Measurements from ENCODE around the gene PARD6B. TPM values are rescaled to one million over a fixed set of nuclear protein-coding genes. Genes with fewer than 3 reads are reported as not detected.
"Not testable (repeated sequence)": the region's sequence is repeated elsewhere in the genome, so short reads cannot be mapped to it uniquely, and the experiment has no call there.

PARD6B gene, protein sequence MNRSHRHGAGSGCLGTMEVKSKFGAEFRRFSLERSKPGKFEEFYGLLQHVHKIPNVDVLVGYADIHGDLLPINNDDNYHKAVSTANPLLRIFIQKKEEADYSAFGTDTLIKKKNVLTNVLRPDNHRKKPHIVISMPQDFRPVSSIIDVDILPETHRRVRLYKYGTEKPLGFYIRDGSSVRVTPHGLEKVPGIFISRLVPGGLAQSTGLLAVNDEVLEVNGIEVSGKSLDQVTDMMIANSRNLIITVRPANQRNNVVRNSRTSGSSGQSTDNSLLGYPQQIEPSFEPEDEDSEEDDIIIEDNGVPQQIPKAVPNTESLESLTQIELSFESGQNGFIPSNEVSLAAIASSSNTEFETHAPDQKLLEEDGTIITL
- total RNA-seq, result 1 to 10 TPM; 3.2 to 4.6 TPM
- long read RNA-seq, result 0 reads

DNA sequence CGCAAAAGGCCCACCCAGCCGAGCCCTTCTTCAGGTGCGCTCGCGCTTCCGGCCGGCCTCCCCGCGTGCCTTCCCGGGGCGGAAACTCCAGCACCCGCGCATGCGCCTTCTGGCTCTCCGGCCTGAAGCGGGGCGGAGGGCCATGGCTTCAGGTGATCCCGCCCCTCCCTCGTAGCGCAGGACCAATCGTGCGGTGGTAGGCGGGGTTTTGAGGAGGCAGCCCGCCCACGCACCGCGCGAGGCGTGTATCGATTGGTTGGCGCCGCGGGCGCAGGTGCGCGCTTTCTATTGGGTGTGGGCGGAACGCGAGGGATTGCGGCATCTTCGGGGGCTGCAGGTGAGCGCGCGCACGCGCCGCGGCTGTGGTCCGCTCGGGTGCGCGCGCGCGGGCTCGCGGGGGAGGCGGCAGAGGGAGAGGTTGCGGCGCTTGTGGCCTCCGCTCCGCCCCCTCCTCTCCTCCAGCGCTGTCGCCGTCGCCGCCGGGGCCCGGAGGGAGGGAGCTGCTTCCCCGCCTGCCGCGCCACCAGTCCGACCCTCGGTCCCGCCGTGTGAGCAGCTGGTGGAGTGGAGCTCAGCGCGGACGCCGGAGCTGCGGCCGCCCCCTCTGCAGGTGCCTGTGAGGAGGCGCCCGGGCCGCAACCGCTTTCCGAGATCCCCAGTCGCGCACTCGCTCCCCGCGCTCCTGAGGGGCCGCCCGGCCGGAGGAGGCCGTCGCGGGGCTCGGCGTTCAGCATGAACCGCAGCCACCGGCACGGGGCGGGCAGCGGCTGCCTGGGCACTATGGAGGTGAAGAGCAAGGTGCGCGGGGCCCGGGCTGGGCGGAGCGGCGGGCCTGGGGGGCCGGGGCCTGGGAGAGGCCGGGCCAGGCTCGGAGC, at the start of gene PARD6B:
TSS of gene PARD6B (plus strand) at position 526 of the 875 bp plus-strand sequence. CDS start at position 733, 207 bp downstream.
- ATAC-seq (peak; percentile 95 to 97), DNase-seq (peak; percentile 96)
- intact Hi-C loops (cut with DNase I), result loop anchor here in 1 of 2 donors (10.0 kb wide), 1 partner anchor 96 kb away; no protein-coding TSS in a partner anchor

DNA sequence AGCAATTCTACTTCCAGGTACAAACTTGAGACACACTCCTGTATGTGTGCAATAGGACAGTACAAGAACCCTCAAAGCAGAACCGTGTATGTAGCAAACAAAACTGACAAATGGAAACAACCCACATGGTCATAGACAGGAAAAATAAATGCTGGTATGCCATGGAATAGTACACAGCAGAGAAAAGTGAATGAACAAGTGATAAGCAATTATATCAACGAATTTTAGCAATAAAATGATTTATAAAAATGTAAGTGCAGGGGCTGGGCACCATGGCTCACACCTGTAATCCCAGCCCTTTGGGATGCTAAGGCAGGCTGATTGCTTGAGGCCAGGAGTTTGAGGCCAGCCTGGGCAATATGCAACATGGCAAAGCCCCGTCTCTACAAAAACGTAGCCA, 49.3 kb upstream of the PARD6B start:
- intact Hi-C loops (cut with DNase I), result no loop called here
- no peak for DNase-seq
- no peak for ATAC-seq

DNA sequence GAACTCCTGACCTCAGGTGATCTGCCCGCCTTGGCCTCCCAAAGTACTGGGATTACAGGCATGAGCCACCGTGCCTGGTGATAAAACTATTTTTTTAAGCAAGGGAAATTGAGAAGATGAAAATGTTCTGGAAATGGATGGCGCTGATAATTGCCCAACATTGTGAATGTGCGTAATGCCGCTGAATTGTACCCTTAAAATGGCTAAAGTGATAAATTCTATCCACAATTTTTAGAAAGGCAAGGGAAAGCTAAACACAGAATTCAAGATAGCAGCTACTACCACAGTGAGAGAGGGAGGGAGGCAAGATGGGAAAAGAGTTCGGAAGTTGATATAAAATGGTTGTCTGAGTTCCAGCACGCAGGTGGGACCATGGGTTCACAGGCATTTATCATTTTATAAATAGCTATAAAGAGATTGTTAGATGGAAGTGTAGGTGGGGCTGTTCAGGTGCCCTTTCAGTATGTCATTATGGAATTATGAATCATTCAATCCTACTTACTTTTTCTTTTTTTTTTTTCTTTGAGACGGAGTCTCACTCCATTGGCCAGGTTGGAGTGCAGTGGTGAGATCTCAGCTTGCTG, 48.3 kb upstream of the PARD6B start:
- DNase-seq, result no peak
- no peak for ATAC-seq
- intact Hi-C loops (cut with DNase I), result no loop called here

GRCh38 chr20:50683570-50683969, 47.8 kb upstream of the PARD6B start:
- ATAC-seq, result no peak
- no peak for DNase-seq
- intact Hi-C loops (cut with DNase I), result no loop called here

DNA sequence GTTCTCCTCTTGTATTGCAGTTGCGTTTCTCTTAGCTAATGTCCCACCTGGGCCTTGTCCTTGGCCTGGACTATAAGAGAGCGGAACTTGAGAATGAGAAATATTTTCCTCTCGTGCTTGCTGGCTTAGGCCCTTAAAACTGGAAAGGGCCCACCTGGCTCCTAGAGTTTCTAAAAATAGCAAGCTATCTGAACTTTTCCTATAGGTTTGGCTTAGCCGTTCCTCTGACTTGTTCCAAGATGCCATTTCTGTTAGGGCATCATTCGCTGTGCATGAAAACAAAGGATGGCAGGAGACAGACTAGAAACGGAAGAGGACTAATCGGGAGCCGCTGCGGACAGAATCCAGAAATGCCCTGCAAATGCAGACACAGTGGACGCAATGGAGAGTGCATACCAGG, 44.6 kb upstream of the PARD6B start:
- ATAC-seq, result no peak
- no peak for DNase-seq
- intact Hi-C loops (cut with DNase I), result no loop called here

DNA sequence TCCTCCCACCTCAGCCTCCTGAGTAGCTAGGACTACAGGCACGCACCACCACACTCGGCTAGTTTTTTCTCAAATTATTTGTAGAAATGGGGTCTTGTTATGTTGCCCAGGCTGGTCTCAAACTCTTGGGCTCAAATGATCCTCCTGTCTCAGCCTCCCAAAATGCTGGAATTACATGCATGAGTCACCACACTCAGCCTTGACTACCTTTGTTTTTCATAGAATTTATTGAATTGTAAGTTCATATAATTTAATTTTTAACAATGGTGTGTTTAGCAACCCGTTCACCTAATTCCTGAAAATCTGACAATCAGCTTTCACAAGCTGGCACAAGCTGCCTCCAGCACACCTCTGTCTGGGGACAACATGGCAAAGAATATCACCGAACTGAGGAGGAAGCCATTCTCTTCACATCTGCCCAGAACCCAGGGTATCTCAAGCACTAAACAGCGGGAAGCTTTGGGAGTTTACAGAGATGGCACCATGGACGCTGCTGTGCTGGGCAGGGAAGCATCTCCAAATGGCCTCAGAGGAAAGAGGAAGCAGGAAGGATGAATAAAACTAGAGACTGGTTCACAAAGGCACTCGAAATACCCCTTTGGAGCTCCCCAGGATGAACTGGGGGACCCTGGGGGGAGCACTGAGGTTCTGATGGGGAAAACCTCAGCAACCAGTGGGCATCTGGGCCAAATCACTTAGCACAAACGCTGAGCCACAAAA, 43.0 kb upstream of the PARD6B start:
- no peak for DNase-seq
- ATAC-seq, result no peak
- intact Hi-C loops (cut with DNase I), result no loop called here

- intact Hi-C loops (cut with DNase I), result no loop called here
- DNase-seq (peak; percentile 33), ATAC-seq (peak; percentile 60 to 71)
Measured at GRCh38 chr20:50689864-50690649, 41.3 kb upstream of the PARD6B start.

DNA sequence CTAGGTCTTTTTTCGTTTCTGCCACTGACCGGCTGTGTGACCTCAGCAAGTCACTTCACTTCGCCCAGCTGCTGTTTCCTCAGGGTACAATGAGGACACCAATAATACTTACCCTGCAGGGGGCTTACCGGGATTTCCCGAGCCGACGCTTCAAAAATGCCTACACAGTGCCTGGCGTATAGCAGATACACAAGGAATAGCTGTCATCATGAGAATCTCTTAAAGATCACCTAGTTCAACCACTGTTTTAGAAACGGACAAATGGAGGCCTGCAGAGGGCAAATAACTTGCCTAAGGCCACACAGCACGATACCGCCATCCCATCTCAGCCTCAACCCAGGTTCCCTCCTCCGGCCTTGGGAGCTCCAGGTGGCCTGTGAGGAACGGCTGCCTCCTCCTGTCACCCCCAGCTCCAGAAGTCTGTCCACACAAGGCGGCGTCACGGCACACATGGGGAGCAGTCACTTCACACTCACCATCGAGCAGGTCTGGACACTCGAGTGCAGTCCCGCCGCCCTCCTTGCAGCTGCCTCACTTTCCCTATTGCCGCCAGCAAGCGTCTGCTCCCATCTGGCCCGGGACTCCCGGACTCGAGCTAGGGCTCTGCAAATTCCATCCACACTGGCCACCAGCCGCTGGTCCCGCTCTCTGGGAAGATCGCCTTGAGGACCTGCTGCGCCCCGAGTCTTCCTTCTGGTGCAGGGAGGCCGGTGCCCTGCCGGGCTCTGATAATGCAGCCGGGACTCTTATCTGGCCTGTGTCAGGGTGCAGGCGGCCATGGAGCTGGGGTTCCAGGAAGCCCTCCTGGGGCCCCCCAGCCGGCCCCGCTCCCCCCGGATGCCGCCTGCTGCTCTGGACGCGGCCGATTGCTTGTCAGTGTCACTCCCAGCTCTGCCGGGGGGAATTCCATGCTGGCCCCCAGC, 40.5 kb upstream of the PARD6B start, which contains the start of gene RIPOR3:
TSS of gene RIPOR3 (minus strand) at position 893 of the 923 bp plus-strand sequence. CDS start at position 479, 414 bp downstream.
- DNase-seq (no peak), ATAC-seq (peak; percentile 32 to 45)
- intact Hi-C loops (cut with DNase I), result no loop called here

- peak; percentile 14 to 20 for ATAC-seq
- no peak for DNase-seq
- intact Hi-C loops (cut with DNase I), result no loop called here
Measured at GRCh38 chr20:50691573-50692551, 39.5 kb upstream of the PARD6B start.

DNA sequence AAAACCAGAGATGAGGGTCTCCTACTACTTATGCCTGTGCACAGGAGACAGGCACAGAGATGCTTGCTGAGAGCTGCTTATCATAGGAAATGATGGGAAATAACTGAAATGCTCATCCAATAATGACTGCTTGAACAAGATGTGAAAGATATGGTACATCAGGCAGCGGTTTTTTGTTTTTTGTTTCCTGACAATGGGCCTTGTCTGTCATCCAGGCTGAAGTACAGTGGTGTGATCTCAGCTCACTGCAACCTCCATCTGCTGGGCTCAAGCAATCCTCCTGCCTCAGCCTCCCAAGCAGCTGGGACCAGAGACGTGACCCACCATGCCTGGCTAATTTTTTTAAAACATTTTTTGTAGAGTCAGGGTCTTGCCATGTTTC, 38.8 kb upstream of the PARD6B start:
- no peak for ATAC-seq
- intact Hi-C loops (cut with DNase I), result no loop called here
- DNase-seq, result no peak

DNA sequence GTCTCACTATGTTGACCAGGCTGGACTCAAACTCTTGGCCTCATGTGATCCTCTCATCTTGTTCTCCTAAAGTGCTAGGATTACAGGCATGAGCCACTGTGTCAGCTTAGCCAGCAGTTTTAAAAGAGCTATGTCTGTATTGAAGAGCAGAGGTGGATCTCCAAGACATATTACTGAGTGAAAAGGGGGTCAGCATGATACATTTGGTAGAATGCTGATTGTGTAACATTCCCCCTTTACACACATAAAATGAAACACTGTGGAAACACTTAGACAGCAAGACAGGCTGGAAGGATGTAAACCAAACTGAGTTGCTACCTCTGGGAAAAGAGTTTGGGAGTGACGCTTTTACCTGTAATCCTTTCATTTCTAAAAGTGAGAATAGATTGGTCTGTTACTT, 38.4 kb upstream of the PARD6B start:
- DNase-seq, result no peak
- no peak for ATAC-seq
- intact Hi-C loops (cut with DNase I), result no loop called here

DNA sequence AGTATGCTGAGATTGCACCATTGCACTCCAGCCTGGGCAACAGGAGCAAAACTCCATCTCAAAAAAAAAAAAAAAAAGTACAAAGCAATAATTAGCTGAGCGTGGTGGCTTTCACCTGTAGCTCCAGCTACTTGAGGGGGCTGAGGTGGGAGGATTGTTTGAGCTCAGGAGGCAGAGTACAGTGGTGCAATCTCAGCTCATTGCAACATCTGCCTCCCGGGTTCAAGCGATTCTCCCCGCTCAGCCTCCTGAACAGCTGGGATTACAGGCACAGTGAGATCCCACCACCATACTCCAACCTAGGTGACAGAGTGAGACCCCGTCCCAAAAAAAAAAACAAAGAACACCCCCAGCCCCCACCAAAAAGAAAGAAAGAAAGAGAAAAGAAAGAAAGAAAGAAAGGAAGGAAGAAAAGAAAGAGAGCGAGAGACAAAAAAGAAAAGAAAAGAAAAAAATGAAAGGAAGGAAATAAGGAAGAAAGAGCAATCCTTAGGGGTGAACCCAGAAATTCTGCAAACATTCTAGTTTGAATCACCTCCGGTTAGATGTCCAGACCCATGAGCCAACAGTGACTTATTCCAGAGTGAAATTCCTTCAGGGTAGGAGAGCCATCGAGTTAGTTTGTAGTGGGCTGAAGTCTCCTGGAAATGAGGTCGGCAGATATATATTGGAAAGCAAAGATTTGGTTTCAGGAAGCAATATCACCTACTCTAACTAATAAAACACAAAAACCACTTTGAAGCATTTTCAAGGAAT, 36.8 kb upstream of the PARD6B start:
- DNase-seq, result no peak
- no peak for ATAC-seq
- intact Hi-C loops (cut with DNase I), result no loop called here

DNA sequence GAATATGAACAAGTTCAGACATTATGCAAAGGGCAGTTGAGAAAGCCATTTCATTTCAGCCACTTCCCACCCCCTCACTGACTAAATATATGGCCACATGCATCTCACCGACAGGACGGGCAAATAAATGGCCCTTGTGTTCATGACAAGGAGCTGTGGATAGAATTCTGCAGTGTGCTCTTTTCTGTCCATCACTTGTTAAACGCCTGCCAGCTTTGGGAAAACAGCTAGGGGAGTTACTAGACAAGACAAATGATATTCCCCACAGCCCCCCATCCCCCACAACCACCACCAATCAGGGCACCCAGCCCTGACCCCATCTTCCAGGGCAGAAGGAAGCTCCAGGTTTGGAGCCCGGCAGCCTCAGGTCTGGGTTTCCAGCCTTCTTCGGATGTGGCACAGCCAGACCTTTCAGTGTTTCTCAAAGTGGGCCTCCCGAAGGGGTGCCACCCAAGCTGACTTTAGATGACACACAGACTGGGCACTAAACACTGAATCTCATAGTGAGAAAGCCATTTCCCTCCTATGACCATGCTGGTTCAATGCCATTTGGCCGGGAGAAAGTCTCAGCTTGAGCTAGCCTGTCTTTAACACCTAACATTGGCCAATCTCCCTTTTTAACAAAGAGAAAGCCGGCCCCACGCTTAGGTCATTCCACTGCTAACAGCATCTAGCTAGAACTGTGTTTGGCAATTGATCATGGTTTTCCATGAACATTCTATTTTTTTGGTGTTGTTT, 36.1 kb upstream of the PARD6B start:
- DNase-seq, result peak; percentile 48
- intact Hi-C loops (cut with DNase I), result no loop called here
- ATAC-seq, result peak; percentile 68 to 69

DNA sequence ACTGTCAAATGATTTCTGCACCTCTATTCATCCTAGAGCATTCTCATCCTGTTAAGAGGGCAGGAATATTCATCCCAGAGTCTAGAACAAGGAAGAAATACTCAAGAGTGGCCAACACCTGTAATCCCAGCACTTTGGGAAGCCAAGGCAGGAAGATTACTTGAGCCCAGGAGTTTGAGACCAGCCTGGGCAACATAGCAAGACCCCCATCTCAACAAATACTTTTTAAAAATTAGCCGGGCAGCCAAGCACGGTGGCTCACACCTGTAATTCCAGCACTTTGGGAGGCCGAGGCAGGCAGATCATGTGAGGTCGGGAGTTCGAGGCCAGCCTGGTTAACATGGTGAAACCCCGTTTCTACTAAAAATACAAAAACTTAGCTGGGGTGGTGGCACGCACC, 33.1 kb upstream of the PARD6B start:
- ATAC-seq; DNase-seq; intact Hi-C loops (cut with DNase I): not testable (repeated sequence)

DNA sequence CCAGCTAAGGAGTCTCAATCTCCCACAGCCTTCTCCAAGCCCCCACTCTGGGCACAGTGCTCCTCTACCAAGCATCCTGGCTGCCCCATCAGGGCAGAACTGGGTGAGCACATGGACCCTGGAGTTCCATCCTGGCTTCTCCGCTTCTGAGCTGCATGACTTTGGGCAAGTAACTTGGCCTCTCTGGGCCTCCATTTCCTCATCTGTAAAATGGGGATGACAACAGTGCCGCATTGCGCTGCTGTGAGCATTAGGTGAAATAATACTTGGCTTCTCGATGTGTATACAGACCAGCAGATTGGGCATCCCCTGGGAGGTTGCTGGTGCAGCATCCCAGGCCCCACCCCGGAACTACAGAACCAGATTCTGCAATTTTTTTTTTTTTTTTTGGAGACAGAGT, 31.7 kb upstream of the PARD6B start:
- no peak for ATAC-seq
- DNase-seq, result no peak
- intact Hi-C loops (cut with DNase I), result no loop called here

All from left cardiac atrium (tissue), 4 donors.